ENCODE results near the gene PTPRJ.

The PTPRJ gene

GRCh38 chr11:48098024-48098423 lies 117.7 kb downstream of the PTPRJ start:
- H3K9me3 ChIP-seq (ENCODE audit: severe bottlenecking) = no peaks in the 10 kb centered on the region
- no peak overlapping the region for H3K4me3 ChIP-seq (ENCODE audit: severe bottlenecking)
- DNase-seq (ENCODE audit: low spot score) (no peak), ATAC-seq (ENCODE audit: low read depth) (no peak)
- peaks cover 20% of the 10 kb centered on the region for H3K4me1 ChIP-seq (ENCODE audit: insufficient read depth, poor library complexity, severe bottlenecking)
- H3K27ac ChIP-seq (ENCODE audit: poor library complexity, severe bottlenecking) = no peak overlapping the region
- H3K36me3 ChIP-seq (ENCODE audit: low read depth) = no peaks in the 10 kb centered on the region
- H3K27me3 ChIP-seq (ENCODE audit: insufficient read depth, poor library complexity, severe bottlenecking) = no peaks in the 10 kb centered on the region
- TF ChIP-seq CTCF (IDR thresholded peaks at IDR 0.05; ENCODE audit: poor library complexity, severe bottlenecking) = no peak

- Histone ChIP-seq H3K4me3 (ENCODE audit: severe bottlenecking) (no peak overlapping the region), H3K27me3 (ENCODE audit: insufficient read depth, poor library complexity, severe bottlenecking) (no peaks in the 10 kb centered on the region), H3K27ac (ENCODE audit: poor library complexity, severe bottlenecking) (no peak overlapping the region), H3K4me1 (ENCODE audit: insufficient read depth, poor library complexity, severe bottlenecking) (peaks cover 10% of the 10 kb centered on the region), H3K9me3 (ENCODE audit: severe bottlenecking) (no peaks in the 10 kb centered on the region), H3K36me3 (ENCODE audit: low read depth) (no peaks in the 10 kb centered on the region)
- ATAC-seq (ENCODE audit: low read depth) (no peak), DNase-seq (ENCODE audit: low spot score) (no peak)
- no peak for TF ChIP-seq CTCF (IDR thresholded peaks at IDR 0.05; ENCODE audit: poor library complexity, severe bottlenecking)
Observed at GRCh38 chr11:48099916-48100446, 119.6 kb downstream of the PTPRJ start.

GRCh38 chr11:48101044-48101733 lies 120.8 kb downstream of the PTPRJ start:
- Histone ChIP-seq H3K9me3 (ENCODE audit: severe bottlenecking) (no peaks in the 10 kb centered on the region), H3K27me3 (ENCODE audit: insufficient read depth, poor library complexity, severe bottlenecking) (no peaks in the 10 kb centered on the region), H3K27ac (ENCODE audit: poor library complexity, severe bottlenecking) (no peak overlapping the region), H3K36me3 (ENCODE audit: low read depth) (no peaks in the 10 kb centered on the region), H3K4me3 (ENCODE audit: severe bottlenecking) (no peak overlapping the region), H3K4me1 (ENCODE audit: insufficient read depth, poor library complexity, severe bottlenecking) (peaks cover 10% of the 10 kb centered on the region)
- no peak for TF ChIP-seq CTCF (IDR thresholded peaks at IDR 0.05; ENCODE audit: poor library complexity, severe bottlenecking)
- ATAC-seq (ENCODE audit: low read depth) = no peak
- no peak for DNase-seq (ENCODE audit: low spot score)

GRCh38 chr11:48101958-48102357 lies 121.6 kb downstream of the PTPRJ start:
- Histone ChIP-seq H3K4me3 (ENCODE audit: severe bottlenecking) (no peak overlapping the region), H3K27ac (ENCODE audit: poor library complexity, severe bottlenecking) (no peak overlapping the region), H3K36me3 (ENCODE audit: low read depth) (no peaks in the 10 kb centered on the region), H3K27me3 (ENCODE audit: insufficient read depth, poor library complexity, severe bottlenecking) (no peaks in the 10 kb centered on the region), H3K9me3 (ENCODE audit: severe bottlenecking) (no peaks in the 10 kb centered on the region), H3K4me1 (ENCODE audit: insufficient read depth, poor library complexity, severe bottlenecking) (peaks cover 7% of the 10 kb centered on the region)
- no peak for TF ChIP-seq CTCF (IDR thresholded peaks at IDR 0.05; ENCODE audit: poor library complexity, severe bottlenecking)
- ATAC-seq (ENCODE audit: low read depth) (no peak), DNase-seq (ENCODE audit: low spot score) (no peak)
